Cerebellar nuclear complex (tissue), 1 donor: Measurements from ENCODE around the gene HIPK2.

ENCODE experiments used
- DNase-seq, 2 experiments: peaks; one replicate each; lab custom pipeline; 2025; lab: John Stamatoyannopoulos, UW

Gene HIPK2

GRCh38 chr7:139648941-139649425 lies 128.8 kb downstream of the HIPK2 start:
- DNase-seq, result no peak

- no peak for DNase-seq
Observed at GRCh38 chr7:139648391-139648861, 129.4 kb downstream of the HIPK2 start.

GRCh38 chr7:139647814-139648390 lies 129.9 kb downstream of the HIPK2 start:
- DNase-seq, result no peak

- DNase-seq, result no peak
Observed at GRCh38 chr7:139647085-139647484, 130.7 kb downstream of the HIPK2 start.

- DNase-seq, result no peak
Observed at GRCh38 chr7:139646566-139646965, 131.2 kb downstream of the HIPK2 start.

- peak in 1 of 2 experiments; percentile 15 for DNase-seq
Observed at GRCh38 chr7:139645572-139646523, 131.9 kb downstream of the HIPK2 start.

GRCh38 chr7:139643951-139644585 lies 133.7 kb downstream of the HIPK2 start:
- no peak for DNase-seq

GRCh38 chr7:139642283-139642682 lies 135.5 kb downstream of the HIPK2 start:
- DNase-seq, result no peak

- no peak for DNase-seq
Observed at GRCh38 chr7:139641337-139641992, 136.3 kb downstream of the HIPK2 start.

- no peak for DNase-seq
Observed at GRCh38 chr7:139640681-139641080, 137.1 kb downstream of the HIPK2 start.

GRCh38 chr7:139639563-139639962 lies 138.2 kb downstream of the HIPK2 start:
- no peak for DNase-seq

- DNase-seq, result no peak
Observed at GRCh38 chr7:139635526-139636302, 142.1 kb downstream of the HIPK2 start.

- no peak for DNase-seq
Observed at GRCh38 chr7:139634087-139634486, 143.7 kb downstream of the HIPK2 start.

GRCh38 chr7:139631520-139632031 lies 146.2 kb downstream of the HIPK2 start:
- DNase-seq, result no peak

GRCh38 chr7:139630643-139631519 lies 146.9 kb downstream of the HIPK2 start:
- DNase-seq, result no peak

- no peak for DNase-seq
Observed at GRCh38 chr7:139629392-139630082, 148.3 kb downstream of the HIPK2 start.

GRCh38 chr7:139627831-139628230 lies 150.0 kb downstream of the HIPK2 start:
- no peak for DNase-seq

- DNase-seq, result no peak
Observed at GRCh38 chr7:139626817-139627216, 151.0 kb downstream of the HIPK2 start.

- no peak for DNase-seq
Observed at GRCh38 chr7:139623518-139623917, 154.3 kb downstream of the HIPK2 start.
